GDM1 (cell line): Measurements from ENCODE around the gene UQCR10.

Source experiments
- DNase-seq: peaks from one replicate; lab custom pipeline; 2025; lab: John Stamatoyannopoulos, UW

The UQCR10 gene

DNA sequence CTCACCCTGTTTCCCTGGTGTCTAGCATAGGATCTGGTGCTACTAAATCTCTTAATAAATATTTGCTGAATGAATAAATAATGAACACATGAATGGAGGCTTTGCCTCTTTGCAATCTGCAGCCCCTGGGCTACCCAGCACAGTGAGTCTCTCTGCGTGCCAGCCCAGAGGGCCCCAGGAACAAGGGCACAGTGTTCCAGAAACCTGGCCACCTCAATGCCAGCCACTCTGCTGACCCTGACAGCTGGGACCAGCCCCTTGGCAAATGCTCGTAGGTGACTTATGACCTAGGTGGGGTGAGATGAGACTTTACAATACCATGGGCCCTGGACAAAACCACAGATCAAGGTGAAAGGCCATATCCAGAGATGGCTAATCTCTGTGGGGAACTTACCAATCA lies 31.6 kb downstream of the UQCR10 start:
- no peak for DNase-seq

DNA sequence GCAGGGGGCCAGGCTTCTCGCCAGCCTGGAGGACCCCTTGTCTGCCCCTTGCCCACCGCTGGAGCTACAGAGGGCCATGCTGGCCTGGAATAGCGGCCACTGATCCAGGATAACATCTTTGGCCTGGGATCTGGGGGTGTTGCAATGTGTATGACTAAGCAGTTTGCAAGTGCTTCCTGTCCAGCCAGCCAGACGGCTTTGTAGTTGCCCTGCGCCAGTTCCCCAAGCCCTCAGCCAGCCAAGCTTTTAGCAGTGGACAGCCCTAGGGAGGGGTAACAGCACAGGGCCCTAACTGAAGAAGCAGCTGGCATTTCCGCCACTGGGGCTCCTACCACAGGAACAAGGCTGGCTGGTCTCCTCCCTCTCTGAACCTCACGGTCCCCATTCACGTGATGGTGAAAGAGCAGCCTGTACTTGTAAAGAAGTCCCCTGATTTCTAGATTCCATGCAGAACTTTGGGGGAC lies 32.1 kb downstream of the UQCR10 start:
- DNase-seq, result no peak

DNA sequence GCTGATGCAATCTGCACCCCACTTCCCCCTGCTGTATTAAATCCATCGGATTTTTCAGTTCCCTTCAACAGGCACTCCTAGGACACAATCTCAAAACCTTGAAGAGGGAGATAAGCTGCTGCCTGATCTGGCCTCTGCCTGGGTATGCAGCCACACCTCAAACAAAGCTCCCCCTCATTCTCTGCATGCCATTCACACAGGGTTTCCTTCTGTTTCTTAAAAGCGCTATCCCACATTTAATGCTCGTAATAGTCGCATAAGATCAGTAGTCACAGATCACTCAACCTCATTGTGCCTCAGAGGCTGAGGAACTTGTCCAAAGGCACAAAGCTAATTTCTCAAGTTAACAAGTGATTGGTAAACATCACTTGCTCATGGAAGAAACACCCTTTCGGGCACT lies 34.0 kb downstream of the UQCR10 start:
- no peak for DNase-seq

DNA sequence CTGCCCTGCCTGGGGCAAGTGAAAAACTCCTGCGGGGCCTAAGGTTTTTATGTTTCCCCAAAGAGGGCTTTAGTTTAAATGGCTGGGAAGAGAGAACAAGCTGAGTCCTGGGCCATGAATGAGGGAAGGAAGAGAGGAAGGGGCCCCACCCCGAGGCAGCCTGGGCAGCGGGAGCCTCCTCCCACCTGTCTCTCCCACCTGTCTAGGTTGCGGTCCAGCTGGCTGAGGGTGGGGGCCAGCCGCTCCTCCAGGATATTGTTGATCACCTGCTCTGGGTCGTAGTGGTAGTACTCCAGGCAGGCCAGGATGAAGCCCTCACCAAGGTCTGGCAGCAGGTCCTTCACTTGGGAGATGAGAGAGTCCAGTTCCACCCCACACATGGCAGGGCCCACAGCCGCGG lies 34.6 kb downstream of the UQCR10 start:
- no peak for DNase-seq

- no peak for DNase-seq
These were observed 36.0 kb downstream of the UQCR10 start for GRCh38 chr22:29803190-29803589.

DNA sequence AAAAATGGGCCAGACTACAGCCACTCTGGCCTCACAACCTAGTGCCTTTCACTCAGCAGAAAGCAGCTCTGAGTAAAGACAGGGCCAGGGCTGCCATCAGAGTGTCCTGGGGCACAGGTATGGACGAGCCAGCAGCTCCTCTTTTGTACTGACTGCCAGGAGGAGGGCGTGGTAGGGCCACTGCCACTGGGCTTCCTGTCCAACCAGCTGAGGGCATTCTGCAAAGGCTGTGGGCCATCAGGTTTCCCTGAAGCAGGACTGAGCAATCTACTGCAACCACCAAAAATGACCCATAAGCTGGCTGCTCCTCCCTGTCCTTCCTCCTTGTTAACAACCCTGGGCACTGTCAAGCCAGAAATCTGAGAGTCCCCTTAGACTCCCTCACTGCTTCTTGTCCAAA lies 37.8 kb downstream of the UQCR10 start:
- no peak for DNase-seq

DNA sequence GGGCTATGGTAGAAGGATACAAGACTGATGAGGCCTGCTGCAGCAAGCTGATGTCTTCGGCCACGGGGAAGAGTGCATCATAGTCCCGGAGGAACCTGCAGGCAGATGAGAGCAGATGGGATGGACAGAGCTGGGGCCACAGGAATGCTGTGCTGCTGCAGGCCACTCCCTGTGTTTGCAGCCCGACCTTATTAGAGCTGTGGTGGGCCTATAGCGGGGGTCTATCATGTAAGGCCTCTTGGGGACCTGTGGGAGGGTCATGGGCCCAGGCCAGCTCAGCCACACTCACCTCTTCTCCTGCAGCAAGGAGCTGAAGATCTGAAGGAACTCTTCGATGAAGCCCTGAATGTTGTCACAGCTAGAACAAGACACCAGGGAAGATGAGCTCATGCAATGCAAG lies 39.0 kb downstream of the UQCR10 start:
- DNase-seq, result no peak

- no peak for DNase-seq
These were observed 43.0 kb downstream of the UQCR10 start for GRCh38 chr22:29810216-29810615.

GRCh38 chr22:29811377-29811776 lies 44.2 kb downstream of the UQCR10 start:
- no peak for DNase-seq

DNA sequence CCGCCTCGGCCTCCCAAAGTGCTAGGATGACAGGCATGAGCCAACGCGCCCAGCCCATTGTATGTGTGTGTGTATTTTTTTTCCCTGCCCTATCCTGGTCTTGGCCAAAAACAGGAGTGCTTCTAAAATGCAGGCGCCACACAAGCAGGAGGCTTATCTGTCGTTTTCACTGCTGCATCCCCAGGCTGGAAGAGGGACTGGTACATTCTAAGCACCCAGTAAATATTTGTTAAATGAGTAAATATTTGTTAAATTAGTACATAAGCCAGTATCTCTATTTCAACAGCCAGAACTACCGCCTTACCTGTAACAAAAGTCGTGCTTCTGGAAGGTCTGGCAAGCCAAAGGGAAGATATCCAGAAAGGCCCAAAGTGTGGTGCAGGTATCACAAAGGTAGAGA lies 46.0 kb downstream of the UQCR10 start:
- DNase-seq, result no peak

DNA sequence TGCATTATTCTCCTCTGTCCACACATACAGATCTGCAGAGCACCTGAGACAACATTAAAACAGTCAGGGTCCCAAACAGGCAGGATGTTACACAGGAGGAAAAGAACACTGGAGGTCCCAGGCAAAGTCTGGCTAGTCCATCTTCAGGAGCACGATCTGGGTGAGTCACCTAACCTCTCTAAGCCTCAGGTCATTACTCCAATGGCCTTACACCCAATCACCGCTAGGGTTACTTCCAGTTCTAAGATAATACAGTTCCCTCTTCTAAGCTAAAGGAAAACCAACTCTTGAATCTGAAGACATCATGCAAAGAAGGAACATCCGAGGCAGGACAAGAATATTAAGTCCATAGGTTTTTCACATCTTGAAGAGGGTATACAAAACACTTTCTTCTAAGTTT lies 46.4 kb downstream of the UQCR10 start:
- DNase-seq, result no peak

- DNase-seq, result no peak
These were observed 46.8 kb downstream of the UQCR10 start for GRCh38 chr22:29814003-29814402.

DNA sequence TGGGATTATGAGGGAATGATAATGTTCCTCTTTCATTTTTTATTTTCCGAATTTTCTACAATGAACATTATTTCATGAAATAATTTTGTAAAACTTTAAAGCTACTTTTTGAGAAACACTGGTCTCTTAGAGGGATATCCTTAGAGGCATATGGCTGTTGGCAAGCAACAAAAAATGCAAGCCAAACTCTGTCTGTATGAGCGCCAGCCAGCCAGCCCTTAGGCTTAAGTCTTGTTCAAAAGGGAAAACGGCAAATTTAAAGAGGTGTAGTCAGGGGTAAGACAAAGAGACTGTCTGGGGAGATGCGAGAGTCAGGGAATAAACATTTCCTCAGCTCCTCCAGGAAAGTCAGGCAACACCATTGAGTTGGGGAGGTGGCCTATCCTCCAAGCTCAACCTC lies 48.4 kb downstream of the UQCR10 start:
- no peak for DNase-seq

DNA sequence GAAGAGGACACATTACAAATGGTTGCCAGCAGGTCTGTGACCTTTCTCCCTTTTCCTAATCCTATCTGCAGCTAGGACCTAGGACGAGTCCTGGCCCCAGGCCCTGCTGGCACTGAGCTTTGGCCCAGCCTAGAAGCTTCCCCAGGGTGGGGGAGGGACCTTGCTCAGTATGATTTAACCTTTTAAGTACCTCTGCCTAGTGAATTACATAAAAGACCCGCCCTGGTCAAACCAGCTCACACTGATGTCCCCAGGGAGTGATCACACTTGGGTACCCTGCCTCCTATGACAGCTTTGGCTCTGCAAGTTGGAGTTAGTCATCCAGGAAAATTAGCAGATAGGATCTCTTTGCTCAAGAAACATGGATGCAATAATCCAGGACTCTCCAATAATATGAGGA lies 49.0 kb downstream of the UQCR10 start:
- DNase-seq, result no peak

GRCh38 chr22:29816539-29816938 lies 49.4 kb downstream of the UQCR10 start:
- DNase-seq, result no peak

DNA sequence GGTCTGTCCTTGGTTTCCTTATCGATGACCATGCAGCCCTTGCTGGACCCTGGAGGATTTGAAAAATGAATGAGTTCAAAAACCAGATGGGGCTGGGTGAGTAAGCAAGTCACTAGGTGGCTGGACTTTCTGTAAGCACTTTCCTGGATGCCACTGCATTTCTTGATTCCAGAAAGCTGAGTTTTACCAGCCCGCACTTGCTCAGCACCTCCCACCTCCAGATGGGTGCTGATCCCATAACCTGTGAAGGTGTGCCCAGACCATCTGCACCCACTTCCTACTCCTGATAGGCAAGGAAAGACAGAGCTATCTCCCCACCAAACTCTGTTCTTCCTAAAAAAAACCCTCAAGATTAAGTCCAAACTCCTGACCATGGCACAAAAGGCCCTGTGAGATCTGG lies 49.8 kb downstream of the UQCR10 start:
- no peak for DNase-seq

GRCh38 chr22:29817724-29818123 lies 50.6 kb downstream of the UQCR10 start:
- DNase-seq, result no peak

GRCh38 chr22:29819501-29819900 lies 52.3 kb downstream of the UQCR10 start:
- DNase-seq, result no peak
